ENCODE data around the gene MBNL1.

DNA sequence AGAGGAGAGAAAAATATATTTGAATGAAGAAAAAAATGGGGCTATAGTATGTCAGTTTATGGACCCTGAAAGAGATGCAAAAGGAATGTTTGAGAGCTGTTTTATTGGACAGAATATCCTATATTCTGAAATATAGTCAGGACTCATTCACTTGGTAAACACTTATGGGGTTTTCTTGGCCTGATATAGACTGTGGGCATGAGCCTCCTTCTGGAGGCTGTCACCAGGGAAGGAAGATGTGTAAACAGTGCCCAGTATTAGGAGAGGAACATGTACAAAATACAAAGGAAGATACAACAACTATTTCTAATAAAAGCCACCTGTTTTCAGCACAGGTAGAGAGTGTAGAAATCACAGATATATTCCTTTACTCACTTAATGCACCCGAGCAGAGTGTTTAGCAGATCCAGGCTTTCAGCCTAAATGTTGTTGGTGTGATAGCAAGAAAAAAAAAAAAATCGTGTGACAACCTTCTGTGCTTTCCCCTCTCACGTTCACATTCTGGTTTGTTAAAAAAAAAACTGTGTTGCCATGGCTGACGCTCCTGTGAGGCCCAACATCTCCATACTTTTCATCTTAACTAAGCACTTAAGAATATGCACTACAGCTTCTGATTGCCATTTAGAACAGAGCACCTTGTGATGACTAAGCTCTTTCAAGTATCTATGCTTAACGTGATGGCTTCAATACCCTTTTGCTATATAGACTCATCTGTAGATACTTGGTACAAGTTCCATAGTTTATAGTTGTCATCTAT lies 134.1 kb downstream of the MBNL1 start:
- no peak for TF ChIP-seq EZH2 (IDR thresholded peaks at IDR 0.05)
- no peak for TF ChIP-seq POLR2AphosphoS5 (IDR thresholded peaks at IDR 0.05; ENCODE audit: borderline replicate concordance, low read depth, low read length)
- no peak for TF ChIP-seq FOXP2 (optimal IDR thresholded peaks at IDR 0.05; ENCODE audit: control extremely low read depth, extremely low read length, insufficient read depth)
